ENCODE measurements around the gene PDXP.

GRCh38 chr22:37680191-37680851 is 21.8 kb downstream of the PDXP start:
- TF ChIP-seq CTCF (conservative IDR thresholded peaks at IDR 0.05; ENCODE audit: low read depth in 2 of 2) (no peak), REST (IDR thresholded peaks at IDR 0.05; ENCODE audit: unreplicated experiment) (no peak), EZH2 (IDR thresholded peaks at IDR 0.05; ENCODE audit: low read depth, unreplicated experiment) (no peak), CREB1 (CRISPR knock-in tag; IDR thresholded peaks at IDR 0.05; ENCODE audit: low read depth) (no peak)

All from GM23338 (cell line).